Amniotic stem cell (primary cell): ENCODE data around the gene ECD.
"Not testable (repeated sequence)": the region's sequence is repeated elsewhere in the genome, so short reads cannot be mapped to it uniquely, and the experiment has no call there.

ENCODE experiments used
- DNase-seq: peaks from one replicate; lab custom pipeline; 2025; lab: John Stamatoyannopoulos, UW

Gene ECD

GRCh38 chr10:73159038-73159648, 8.7 kb downstream of the ECD start:
- DNase-seq = peak; percentile 60

GRCh38 chr10:73156054-73156453, 11.8 kb downstream of the ECD start:
- DNase-seq = no peak

GRCh38 chr10:73152009-73152408, 15.8 kb downstream of the ECD start:
- DNase-seq = no peak

GRCh38 chr10:73150633-73151413, 17.0 kb downstream of the ECD start:
- not testable (repeated sequence) for DNase-seq

- no peak for DNase-seq
These were observed 26.2 kb downstream of the ECD start for GRCh38 chr10:73141603-73142002.

- DNase-seq = no peak
These were observed 28.6 kb downstream of the ECD start for GRCh38 chr10:73139251-73139650.

- no peak for DNase-seq
These were observed 31.2 kb downstream of the ECD start for GRCh38 chr10:73136627-73137026.

- DNase-seq = no peak
These were observed 33.1 kb downstream of the ECD start for GRCh38 chr10:73134727-73135126.

GRCh38 chr10:73131913-73132686, 35.7 kb downstream of the ECD start:
- DNase-seq = no peak

GRCh38 chr10:73131301-73131700, 36.5 kb downstream of the ECD start:
- no peak for DNase-seq

GRCh38 chr10:73126343-73126742, 41.5 kb downstream of the ECD start:
- DNase-seq = no peak

- DNase-seq = no peak
These were observed 47.9 kb downstream of the ECD start for GRCh38 chr10:73119952-73120351.

GRCh38 chr10:73119457-73119856, 48.4 kb downstream of the ECD start:
- no peak for DNase-seq

GRCh38 chr10:73117976-73118743, 49.6 kb downstream of the ECD start:
- no peak for DNase-seq

GRCh38 chr10:73116017-73116416, 51.8 kb downstream of the ECD start:
- no peak for DNase-seq

- no peak for DNase-seq
These were observed 54.3 kb downstream of the ECD start for GRCh38 chr10:73113551-73113950.

- not testable (repeated sequence) for DNase-seq
These were observed 55.8 kb downstream of the ECD start for GRCh38 chr10:73112032-73112431.

GRCh38 chr10:73110345-73110849, 57.4 kb downstream of the ECD start, which contains the start of gene NUDT13:
Gene NUDT13 (plus strand): TSS chr10:73110455. CDS start chr10:73114366, 3,911 bp downstream.
- DNase-seq = peak; percentile 38

- not testable (repeated sequence) for DNase-seq
These were observed 58.6 kb downstream of the ECD start for GRCh38 chr10:73109248-73109652.

GRCh38 chr10:73106301-73106700, 61.5 kb downstream of the ECD start:
- DNase-seq = no peak

GRCh38 chr10:73099141-73099540, 68.7 kb downstream of the ECD start:
- DNase-seq = no peak

GRCh38 chr10:73097305-73097670, 70.5 kb downstream of the ECD start:
- DNase-seq = no peak
